GM12874 (cell line): ENCODE results near the gene RHOB.

Experiments used
- CTCF ChIP-seq: IDR thresholded peaks from 2 replicates; pipeline ENCODE4 v1.5.1; 2011; ENCODE audit warnings: low read depth, mild to moderate bottlenecking, control low read depth, low read length, moderate library complexity; ENCODE audit not compliant: insufficient read depth

RHOB gene

GRCh38 chr2:20473128-20473527 lies 26.3 kb downstream of the RHOB start:
- TF ChIP-seq CTCF, result no peak

- TF ChIP-seq CTCF, result no peak
Observed at GRCh38 chr2:20474757-20475566, 28.1 kb downstream of the RHOB start.

- TF ChIP-seq CTCF, result no peak
Observed at GRCh38 chr2:20475567-20475952, 28.7 kb downstream of the RHOB start.

GRCh38 chr2:20476481-20476880 lies 29.6 kb downstream of the RHOB start:
- no peak for TF ChIP-seq CTCF

GRCh38 chr2:20476950-20477349 lies 30.1 kb downstream of the RHOB start:
- TF ChIP-seq CTCF, result no peak

- TF ChIP-seq CTCF, result no peak
Observed at GRCh38 chr2:20478961-20479360, 32.1 kb downstream of the RHOB start.

GRCh38 chr2:20479835-20480234 lies 33.0 kb downstream of the RHOB start:
- TF ChIP-seq CTCF, result no peak
